Ovary (tissue), 9 donors: ENCODE measurements around the gene ZFP36. TPM values are rescaled to one million over a fixed set of nuclear protein-coding genes. Genes with fewer than 3 reads are reported as not detected.

Experiments used
- microRNA-seq, 3 donors: library from miRNA; unstranded; fragments of <30 nt; microRNA quantifications; one replicate each; pipeline versions ENCODE4 to v1.2.0, GENCODE V29; 2019 to 2020
- polyA plus RNA-seq, 2 donors: library from polyadenylated mRNA; stranded (reverse); fragments of 200-250 nt in 1 of 2; fragments of 350-450 nt in 1 of 2; fragmentation: Illumina TruSeq in 1 of 2; extraction: RNeasy Lipid Tissue Mini Kit (QIAGEN cat#74804) in 1 of 2; gene quantifications; one replicate each; pipeline ENCODE4 v1.2.3, GENCODE V29; 2013 to 2014
- small RNA-seq: library from RNA; depleted of rRNA; stranded (forward); fragments of <200 nt; gene quantifications from one replicate; pipeline ENCODE3, GENCODE V24; 2016
- total RNA-seq, 7 donors: library from RNA; depleted of rRNA in 2 of 7; stranded (reverse); fragments of >200 nt in 2 of 7; fragmentation: NEBNext Ultra II Directional in 3 of 7; extraction: Animal tissue kit (Norgen Biotek cat#: 25700) in 3 of 7; gene quantifications; one replicate each; pipeline versions ENCODE4 v1.1.0 to v1.2.4, GENCODE V29; 2016 to 2023
- donor health status: DM: no; HTN: no; CAD: no; lungs with moderate emphysema.
- donor health status: DM: no; HTN: no; CAD: no.
- donor health status: Bipolar disorder and iron deficiency.
- donor health status: DM: yes; HTN: yes; CAD: no.
- donor health status: DM: no; HTN: no; CAD: no.
- donor health status: DM: yes; HTN: yes; CAD: no.

Gene ZFP36
- total and polyA plus RNA-seq, 9 donors = 78.1 to 995 (median 196) TPM

Small RNA genes within 50 kb of the gene (microRNA-seq; reads per million reads assigned to microRNA genes)
- gene MIR4530 = 0 to 0.32 (median 0) reads per million in 3 donors

Small RNA genes within 50 kb of the gene (small RNA-seq; reads per million reads assigned to genes)
- gene MIR4530 (not detected), gene RN7SL566P (not detected)

Other genes with a start within 250 kb of the ZFP36 start
- 1 to 10 TPM in 1 of 7 donors, under 1 TPM in 2, not detected in 4; 0.20 to 4.4 (median 0.22) TPM for gene NCCRP1, start 209.9 kb upstream of the ZFP36 start, total RNA-seq
- gene NCCRP1, start 209.9 kb upstream of the ZFP36 start, polyA plus RNA-seq = under 1 TPM; 0.05 to 0.15 TPM
- 1 to 10 TPM in 2 of 7 donors, not detected in 5; 1.2 to 2.4 TPM for gene SYCN, start 202.6 kb upstream of the ZFP36 start, total RNA-seq
- not detected for gene SYCN, start 202.6 kb upstream of the ZFP36 start, polyA plus RNA-seq
- not detected for gene IFNL3, start 161.8 kb upstream of the ZFP36 start, total RNA-seq
- not detected for gene IFNL3, start 161.8 kb upstream of the ZFP36 start, polyA plus RNA-seq
- under 1 TPM in 2 of 7 donors, not detected in 5; 0.17 to 0.23 TPM for gene IFNL4, start 158.0 kb upstream of the ZFP36 start, total RNA-seq
- not detected for gene IFNL4, start 158.0 kb upstream of the ZFP36 start, polyA plus RNA-seq
- not detected for gene IFNL2, start 138.5 kb upstream of the ZFP36 start, total RNA-seq
- not detected for gene IFNL2, start 138.5 kb upstream of the ZFP36 start, polyA plus RNA-seq
- gene IFNL1, start 110.4 kb upstream of the ZFP36 start, total RNA-seq = not detected
- not detected for gene IFNL1, start 110.4 kb upstream of the ZFP36 start, polyA plus RNA-seq
- gene LRFN1, start 86.0 kb upstream of the ZFP36 start, total RNA-seq = 1 to 10 TPM in 4 of 7 donors, under 1 TPM in 3; 0.12 to 2.2 (median 1.2) TPM
- 1 to 10 TPM in 1 of 2 donors, under 1 TPM in 1; 0.40 to 1.2 TPM for gene LRFN1, start 86.0 kb upstream of the ZFP36 start, polyA plus RNA-seq
- gene GMFG, start 70.8 kb upstream of the ZFP36 start, total RNA-seq = 10 to 100 TPM in 3 of 7 donors, 1 to 10 TPM in 4; 5.6 to 21.9 (median 9.9) TPM
- 10 to 100 TPM; 20.5 to 39.7 TPM for gene GMFG, start 70.8 kb upstream of the ZFP36 start, polyA plus RNA-seq
- 100 to 1,000 TPM in 5 of 7 donors, 10 to 100 TPM in 2; 59.0 to 139 (median 110) TPM for gene SAMD4B, start 64.4 kb upstream of the ZFP36 start, total RNA-seq
- gene SAMD4B, start 64.4 kb upstream of the ZFP36 start, polyA plus RNA-seq = 100 to 1,000 TPM in 1 of 2 donors, 10 to 100 TPM in 1; 64.4 to 119 TPM
- 10 to 100 TPM; 31.0 to 60.2 (median 47.4) TPM for gene PAF1, start 15.7 kb upstream of the ZFP36 start, total RNA-seq
- 10 to 100 TPM; 52.7 to 78.1 TPM for gene PAF1, start 15.7 kb upstream of the ZFP36 start, polyA plus RNA-seq
- 10 to 100 TPM; 27.7 to 62.9 (median 59.9) TPM for gene MED29, start 15.5 kb upstream of the ZFP36 start, total RNA-seq
- 10 to 100 TPM; 43.5 to 48.8 TPM for gene MED29, start 15.5 kb upstream of the ZFP36 start, polyA plus RNA-seq
- 10 to 100 TPM in 6 of 7 donors, 1 to 10 TPM in 1; 8.6 to 68.0 (median 33.9) TPM for gene PLEKHG2, start 5.8 kb downstream of the ZFP36 start, total RNA-seq
- 10 to 100 TPM; 12.9 to 23.0 TPM for gene PLEKHG2, start 5.8 kb downstream of the ZFP36 start, polyA plus RNA-seq
- gene RPS16, start 29.1 kb downstream of the ZFP36 start, total RNA-seq = 1,000 to 10,000 TPM; 3,321 to 5,287 (median 4,531) TPM
- 1,000 to 10,000 TPM; 2,348 to 7,403 TPM for gene RPS16, start 29.1 kb downstream of the ZFP36 start, polyA plus RNA-seq
- gene SUPT5H, start 38.7 kb downstream of the ZFP36 start, total RNA-seq = 100 to 1,000 TPM in 4 of 7 donors, 10 to 100 TPM in 3; 51.4 to 127 (median 101) TPM
- gene SUPT5H, start 38.7 kb downstream of the ZFP36 start, polyA plus RNA-seq = 100 to 1,000 TPM in 1 of 2 donors, 10 to 100 TPM in 1; 98.8 to 163 TPM
- gene TIMM50, start 74.0 kb downstream of the ZFP36 start, total RNA-seq = 10 to 100 TPM; 31.5 to 59.9 (median 51.4) TPM
- gene TIMM50, start 74.0 kb downstream of the ZFP36 start, polyA plus RNA-seq = 10 to 100 TPM; 41.2 to 48.3 TPM
- gene DLL3, start 92.1 kb downstream of the ZFP36 start, total RNA-seq = under 1 TPM in 3 of 7 donors, not detected in 4; 0.10 to 0.33 (median 0.24) TPM
- under 1 TPM; 0.10 to 0.22 TPM for gene DLL3, start 92.1 kb downstream of the ZFP36 start, polyA plus RNA-seq
- under 1 TPM in 1 of 7 donors, not detected in 6; 0.27 TPM for gene SELENOV, start 108.3 kb downstream of the ZFP36 start, total RNA-seq
- under 1 TPM in 1 of 2 donors, not detected in 1; 0.39 TPM for gene SELENOV, start 108.3 kb downstream of the ZFP36 start, polyA plus RNA-seq
- 1 to 10 TPM; 3.1 to 7.0 (median 6.2) TPM for gene EID2B, start 126.0 kb downstream of the ZFP36 start, total RNA-seq
- 1 to 10 TPM; 2.3 to 7.5 TPM for gene EID2B, start 126.0 kb downstream of the ZFP36 start, polyA plus RNA-seq
- 10 to 100 TPM in 5 of 7 donors, 1 to 10 TPM in 2; 6.9 to 17.0 (median 13.1) TPM for gene EID2, start 133.3 kb downstream of the ZFP36 start, total RNA-seq
- gene EID2, start 133.3 kb downstream of the ZFP36 start, polyA plus RNA-seq = 10 to 100 TPM; 10.5 to 13.5 TPM
- not detected for gene LGALS13, start 195.7 kb downstream of the ZFP36 start, total RNA-seq
- gene LGALS13, start 195.7 kb downstream of the ZFP36 start, polyA plus RNA-seq = not detected
- gene LGALS16, start 249.1 kb downstream of the ZFP36 start, total RNA-seq = not detected
- not detected for gene LGALS16, start 249.1 kb downstream of the ZFP36 start, polyA plus RNA-seq